HepG2 (cell line): ENCODE data around the gene SLC1A4. TPM values are rescaled to one million over a fixed set of nuclear protein-coding genes. Genes with fewer than 3 reads are reported as not detected.

Experiments used
- ARHGAP35 ChIP-seq: sonication (generic); formaldehyde crosslinking; IDR thresholded peaks from 2 replicates; pipeline ENCODE4 v1.9.0; 2022; ENCODE audit warnings: mild to moderate bottlenecking, inconsistent platforms, moderate library complexity, missing genetic modification reagents, borderline replicate concordance
- ASH2L ChIP-seq: fragments of 300-600, 200-600 bp; sonication (generic); IDR thresholded peaks from 2 replicates; pipeline ENCODE4 v1.7.0; 2017; ENCODE audit warnings: low read depth, mild to moderate bottlenecking, moderate library complexity, mixed read lengths, low read length; ENCODE audit not compliant: insufficient read length
- CBX5 ChIP-seq: sonication (generic); formaldehyde crosslinking; IDR thresholded peaks from 2 replicates; pipeline ENCODE4 v1.4.0; 2020; ENCODE audit warnings: missing genetic modification reagents, borderline replicate concordance
- HMGA1 ChIP-seq: sonication (generic); formaldehyde crosslinking; conservative IDR thresholded peaks from 2 replicates; pipeline ENCODE4 v1.4.0; 2020; ENCODE audit warnings: missing genetic modification reagents
- TGIF2 ChIP-seq: IDR thresholded peaks from 2 replicates; pipeline ENCODE4 v1.6.1; 2016; ENCODE audit warnings: control low read depth, missing compliant biosample characterization
- polyA plus RNA-seq, 8 experiments: library from polyadenylated mRNA; depleted of rRNA in 3 of 8; stranded (reverse) in 7 of 8; unstranded in 1 of 8; fragments of >200 nt; fragmentation: Illumina TruSeq in 4 of 8; extraction: Trizol in 4 of 8; gene quantifications; 2 replicates each; pipeline versions ENCODE4 v1.2.1 to v1.2.3, GENCODE V29; 2011 to 2016; ENCODE audit warnings: low read depth in 4 of 8, missing spikeins in 1 of 8, mixed read lengths in 1 of 8; ENCODE audit not compliant: insufficient read depth in 1 of 8
- total RNA-seq, 5 experiments: library from RNA; depleted of rRNA; stranded (reverse); fragments of >200 nt; fragmentation: Illumina TruSeq; extraction: Trizol; gene quantifications; 2 replicates each; pipeline ENCODE4 v1.2.3, GENCODE V29; 2016; ENCODE audit warnings: low read depth in 1 of 5
- TF ChIP-seq, protein P1 (sequence below), 2 experiments: sonication (generic) in 1 of 2; formaldehyde crosslinking in 1 of 2; IDR thresholded peaks; 2 replicates each; pipeline versions ENCODE4 v1.5.1 to v1.6.1; 2011 to 2020; ENCODE audit warnings: borderline replicate concordance in 1 of 2, low read depth in 1 of 2, low read length in 1 of 2, mild to moderate bottlenecking in 1 of 2, missing genetic modification reagents in 1 of 2, moderate library complexity in 1 of 2
- TF ChIP-seq, protein P2 (sequence below): sonication (generic); formaldehyde crosslinking; IDR thresholded peaks from 2 replicates; pipeline ENCODE4 v1.5.0; 2020; ENCODE audit warnings: missing genetic modification reagents

Gene SLC1A4
- total and polyA plus RNA-seq, 2 of the 13 experiments (the other 11 are each of a cell fraction or from before 2014, with no cell fraction given): 21.0 to 39.6 TPM

DNA sequence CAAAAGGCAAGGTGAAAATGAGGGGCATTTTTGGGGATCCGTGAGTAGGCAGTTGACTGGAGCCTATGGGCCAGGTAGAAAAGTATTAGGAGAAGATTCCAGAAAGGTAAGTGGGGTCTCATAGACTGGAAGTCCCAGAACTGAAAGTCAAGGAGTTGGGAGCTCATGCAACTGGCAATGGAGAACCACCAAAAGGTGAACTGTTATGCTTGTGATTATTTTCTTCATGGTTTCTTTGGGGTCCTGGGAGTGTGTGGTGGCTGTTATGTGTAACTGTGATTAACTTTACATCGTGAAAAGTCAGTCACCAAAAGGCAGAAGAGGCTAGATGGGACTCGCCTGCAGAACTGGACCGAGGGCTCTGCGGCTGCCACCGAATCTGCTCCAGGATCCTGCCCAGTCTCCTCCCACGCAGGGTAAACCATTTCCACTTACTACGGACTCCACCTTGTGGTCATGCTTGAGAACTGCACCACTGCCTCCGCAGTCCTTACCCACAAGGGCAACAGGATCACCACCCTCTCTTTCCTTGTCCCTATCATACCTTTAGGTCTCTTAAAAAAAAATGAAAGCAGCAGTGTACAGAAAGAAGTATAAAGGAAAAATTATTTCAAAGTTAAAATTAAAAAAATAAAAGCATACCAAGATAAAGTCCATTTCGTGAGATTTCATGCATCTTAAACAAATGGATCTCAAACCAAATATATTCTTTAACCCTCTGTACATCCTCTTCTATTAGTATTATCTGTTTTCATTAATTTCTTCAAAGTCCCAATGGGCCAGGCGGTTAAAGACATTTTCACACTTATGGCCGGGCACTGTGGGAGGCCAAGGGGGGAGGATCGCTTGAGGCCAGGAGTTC is 51.4 kb downstream of the SLC1A4 start (continued):
- TF ChIP-seq, protein P1, sequence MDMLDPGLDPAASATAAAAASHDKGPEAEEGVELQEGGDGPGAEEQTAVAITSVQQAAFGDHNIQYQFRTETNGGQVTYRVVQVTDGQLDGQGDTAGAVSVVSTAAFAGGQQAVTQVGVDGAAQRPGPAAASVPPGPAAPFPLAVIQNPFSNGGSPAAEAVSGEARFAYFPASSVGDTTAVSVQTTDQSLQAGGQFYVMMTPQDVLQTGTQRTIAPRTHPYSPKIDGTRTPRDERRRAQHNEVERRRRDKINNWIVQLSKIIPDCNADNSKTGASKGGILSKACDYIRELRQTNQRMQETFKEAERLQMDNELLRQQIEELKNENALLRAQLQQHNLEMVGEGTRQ (IDR thresholded peaks at IDR 0.05; ENCODE audit: low read depth, low read length): no peak
- TF ChIP-seq, protein P1 (CRISPR knock-in tag; IDR thresholded peaks at IDR 0.05; ENCODE audit: borderline replicate concordance): 0 out of 2 replicates have a peak, but pooled peaks have one; percentile 36
- TF ChIP-seq HMGA1 (CRISPR knock-in tag) (no peak), ARHGAP35 (CRISPR knock-in tag) (no peak), TGIF2 (CRISPR knock-in tag) (no peak), CBX5 (CRISPR knock-in tag) (peak; percentile 70; the same call in 1 of the 2 replicates), ASH2L (peak; percentile 41)
- TF ChIP-seq, protein P2, sequence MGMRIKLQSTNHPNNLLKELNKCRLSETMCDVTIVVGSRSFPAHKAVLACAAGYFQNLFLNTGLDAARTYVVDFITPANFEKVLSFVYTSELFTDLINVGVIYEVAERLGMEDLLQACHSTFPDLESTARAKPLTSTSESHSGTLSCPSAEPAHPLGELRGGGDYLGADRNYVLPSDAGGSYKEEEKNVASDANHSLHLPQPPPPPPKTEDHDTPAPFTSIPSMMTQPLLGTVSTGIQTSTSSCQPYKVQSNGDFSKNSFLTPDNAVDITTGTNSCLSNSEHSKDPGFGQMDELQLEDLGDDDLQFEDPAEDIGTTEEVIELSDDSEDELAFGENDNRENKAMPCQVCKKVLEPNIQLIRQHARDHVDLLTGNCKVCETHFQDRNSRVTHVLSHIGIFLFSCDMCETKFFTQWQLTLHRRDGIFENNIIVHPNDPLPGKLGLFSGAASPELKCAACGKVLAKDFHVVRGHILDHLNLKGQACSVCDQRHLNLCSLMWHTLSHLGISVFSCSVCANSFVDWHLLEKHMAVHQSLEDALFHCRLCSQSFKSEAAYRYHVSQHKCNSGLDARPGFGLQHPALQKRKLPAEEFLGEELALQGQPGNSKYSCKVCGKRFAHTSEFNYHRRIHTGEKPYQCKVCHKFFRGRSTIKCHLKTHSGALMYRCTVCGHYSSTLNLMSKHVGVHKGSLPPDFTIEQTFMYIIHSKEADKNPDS (CRISPR knock-in tag): 0 out of 2 replicates have a peak, but pooled peaks have one; percentile 43
